Measurements from ENCODE around the gene STPG4. TPM values are rescaled to one million over a fixed set of nuclear protein-coding genes. Genes with fewer than 3 reads are reported as not detected.
"Not testable (repeated sequence)": the region's sequence is repeated elsewhere in the genome, so short reads cannot be mapped to it uniquely, and the experiment has no call there.

The STPG4 gene
- total RNA-seq = not detected
- long read RNA-seq, partial matches to known transcripts = 0 of 1 reads
- long read RNA-seq, other reads (novel, unspliced or antisense) = 1 of 1 reads

- intact Hi-C loops (cut with DNase I) = no loop called here
- DNase-seq (no peak), ATAC-seq (ENCODE audit: poor library complexity) (no peak)
These were observed at the start of gene STPG4 for GRCh38 chr2:47155091-47155876. STPG4 (minus strand) TSS chr2:47155308; CDS start chr2:47155251, 57 bp downstream.

GRCh38 chr2:47204691-47205090 is 49.6 kb upstream of the STPG4 start:
- no peak for DNase-seq
- no peak for ATAC-seq (ENCODE audit: poor library complexity)
- intact Hi-C loops (cut with DNase I) = no loop called here

- ATAC-seq (ENCODE audit: poor library complexity) (no peak), DNase-seq (no peak)
- intact Hi-C loops (cut with DNase I) = no loop called here
These were observed 48.9 kb upstream of the STPG4 start for GRCh38 chr2:47203995-47204394.

- no peak for ATAC-seq (ENCODE audit: poor library complexity)
- intact Hi-C loops (cut with DNase I) = no loop called here
- DNase-seq = no peak
These were observed 46.1 kb upstream of the STPG4 start for GRCh38 chr2:47201224-47201623.

- intact Hi-C loops (cut with DNase I) = no loop called here
- DNase-seq = no peak
- ATAC-seq (ENCODE audit: poor library complexity) = no peak
These were observed 43.9 kb upstream of the STPG4 start for GRCh38 chr2:47198985-47199451.

GRCh38 chr2:47196499-47196898 is 41.4 kb upstream of the STPG4 start:
- intact Hi-C loops (cut with DNase I) = no loop called here
- no peak for ATAC-seq (ENCODE audit: poor library complexity)

GRCh38 chr2:47196046-47196445 is 40.9 kb upstream of the STPG4 start:
- intact Hi-C loops (cut with DNase I) = no loop called here
- no peak for ATAC-seq (ENCODE audit: poor library complexity)

More at GRCh38 chr2:47196499-47196898, 41.4 kb upstream of the STPG4 start:
- no peak for DNase-seq

GRCh38 chr2:47195148-47195547 is 40.0 kb upstream of the STPG4 start:
- no peak for ATAC-seq (ENCODE audit: poor library complexity)
- DNase-seq = no peak
- intact Hi-C loops (cut with DNase I) = no loop called here

More at GRCh38 chr2:47196046-47196445, 40.9 kb upstream of the STPG4 start:
- DNase-seq = no peak

GRCh38 chr2:47194410-47194809 is 39.3 kb upstream of the STPG4 start:
- DNase-seq (no peak), ATAC-seq (ENCODE audit: poor library complexity) (no peak)

GRCh38 chr2:47193607-47194006 is 38.5 kb upstream of the STPG4 start:
- DNase-seq (no peak), ATAC-seq (ENCODE audit: poor library complexity) (peak; percentile 53)
- intact Hi-C loops (cut with DNase I) = no loop called here

More at GRCh38 chr2:47194410-47194809, 39.3 kb upstream of the STPG4 start:
- intact Hi-C loops (cut with DNase I) = no loop called here

- intact Hi-C loops (cut with DNase I) = no loop called here
- ATAC-seq (ENCODE audit: poor library complexity) = no peak
- DNase-seq = no peak
These were observed 35.2 kb upstream of the STPG4 start for GRCh38 chr2:47190188-47190881.

- intact Hi-C loops (cut with DNase I) = no loop called here
- no peak for ATAC-seq (ENCODE audit: poor library complexity)
- DNase-seq = no peak
These were observed 34.5 kb upstream of the STPG4 start for GRCh38 chr2:47189635-47190034.

- intact Hi-C loops (cut with DNase I) = no loop called here
- no peak for DNase-seq
- ATAC-seq (ENCODE audit: poor library complexity) = no peak
These were observed 32.0 kb upstream of the STPG4 start for GRCh38 chr2:47187069-47187468.

- DNase-seq (no peak), ATAC-seq (ENCODE audit: poor library complexity) (no peak)
- intact Hi-C loops (cut with DNase I) = no loop called here
These were observed 31.2 kb upstream of the STPG4 start for GRCh38 chr2:47186351-47186750.

GRCh38 chr2:47185098-47185497 is 30.0 kb upstream of the STPG4 start:
- ATAC-seq (ENCODE audit: poor library complexity); intact Hi-C loops (cut with DNase I); DNase-seq: not testable (repeated sequence)

GRCh38 chr2:47181176-47181575 is 26.1 kb upstream of the STPG4 start:
- ATAC-seq (ENCODE audit: poor library complexity) = no peak
- intact Hi-C loops (cut with DNase I) = no loop called here
- no peak for DNase-seq

- ATAC-seq (ENCODE audit: poor library complexity) (no peak), DNase-seq (no peak)
- intact Hi-C loops (cut with DNase I) = no loop called here
These were observed 25.4 kb upstream of the STPG4 start for GRCh38 chr2:47180531-47180930.

GRCh38 chr2:47179388-47179787 is 24.3 kb upstream of the STPG4 start:
- DNase-seq (no peak), ATAC-seq (ENCODE audit: poor library complexity) (no peak)
- intact Hi-C loops (cut with DNase I) = no loop called here

- intact Hi-C loops (cut with DNase I) = no loop called here
- DNase-seq = no peak
- no peak for ATAC-seq (ENCODE audit: poor library complexity)
These were observed 23.2 kb upstream of the STPG4 start for GRCh38 chr2:47178341-47178740.

- intact Hi-C loops (cut with DNase I) = no loop called here
- peak; percentile 3 for ATAC-seq (ENCODE audit: poor library complexity)
- no peak for DNase-seq
These were observed 22.0 kb upstream of the STPG4 start for GRCh38 chr2:47177043-47177565.
